ENCODE measurements around the gene GRK6. TPM values are rescaled to one million over a fixed set of nuclear protein-coding genes. Genes with fewer than 3 reads are reported as not detected.

GRK6 gene
- total RNA-seq, 1 experiment from 2014 or later = 75.2 TPM

GRCh38 chr5:177389241-177390169, 37.0 kb upstream of the GRK6 start:
- H3K4ac ChIP-seq (ENCODE audit: low read depth, low read length) = no peak overlapping the region
- no peaks in the 10 kb centered on the region; the same call in 1 of the 2 replicates for H3K27me3 ChIP-seq (ENCODE audit: insufficient read depth, low read length)
- no peak overlapping the region for H3K9ac ChIP-seq (ENCODE audit: extremely low read depth, insufficient read length, low read length)
- H2BK12ac ChIP-seq (ENCODE audit: insufficient read length, low read depth, low read length) = no peak overlapping the region
- no peak overlapping the region for H3K27ac Mint-ChIP-seq
- no peaks in the 10 kb centered on the region for H4K20me1 ChIP-seq (ENCODE audit: control insufficient read depth, insufficient read depth, insufficient read length)
- H3K23me2 ChIP-seq (ENCODE audit: insufficient read length, low read depth, low read length, poor library complexity, severe bottlenecking) = no peaks in the 10 kb centered on the region
- no peak overlapping the region for H3K4me3 Mint-ChIP-seq
- TF ChIP-seq, protein P1, sequence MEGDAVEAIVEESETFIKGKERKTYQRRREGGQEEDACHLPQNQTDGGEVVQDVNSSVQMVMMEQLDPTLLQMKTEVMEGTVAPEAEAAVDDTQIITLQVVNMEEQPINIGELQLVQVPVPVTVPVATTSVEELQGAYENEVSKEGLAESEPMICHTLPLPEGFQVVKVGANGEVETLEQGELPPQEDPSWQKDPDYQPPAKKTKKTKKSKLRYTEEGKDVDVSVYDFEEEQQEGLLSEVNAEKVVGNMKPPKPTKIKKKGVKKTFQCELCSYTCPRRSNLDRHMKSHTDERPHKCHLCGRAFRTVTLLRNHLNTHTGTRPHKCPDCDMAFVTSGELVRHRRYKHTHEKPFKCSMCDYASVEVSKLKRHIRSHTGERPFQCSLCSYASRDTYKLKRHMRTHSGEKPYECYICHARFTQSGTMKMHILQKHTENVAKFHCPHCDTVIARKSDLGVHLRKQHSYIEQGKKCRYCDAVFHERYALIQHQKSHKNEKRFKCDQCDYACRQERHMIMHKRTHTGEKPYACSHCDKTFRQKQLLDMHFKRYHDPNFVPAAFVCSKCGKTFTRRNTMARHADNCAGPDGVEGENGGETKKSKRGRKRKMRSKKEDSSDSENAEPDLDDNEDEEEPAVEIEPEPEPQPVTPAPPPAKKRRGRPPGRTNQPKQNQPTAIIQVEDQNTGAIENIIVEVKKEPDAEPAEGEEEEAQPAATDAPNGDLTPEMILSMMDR (conservative IDR thresholded peaks at IDR 0.05) = no peak
- no peak overlapping the region for H3K4me2 ChIP-seq (ENCODE audit: insufficient read depth, insufficient read length, low read length)
- peaks cover 21 to 28% of the 10 kb centered on the region in 2 experiments for H3K4me1 Mint-ChIP-seq
- peak; percentile 42 for DNase-seq
- no peaks in the 10 kb centered on the region for H3K9me3 Mint-ChIP-seq
- no peak overlapping the region for H4K5ac ChIP-seq (ENCODE audit: insufficient read length, low read depth, low read length)
- no peak overlapping the region for H4K8ac ChIP-seq (replicated peaks; ENCODE audit: insufficient read length, low read depth, low read length)
- H3K14ac ChIP-seq (ENCODE audit: insufficient read depth, low read length) = no peak overlapping the region
- H3K56ac ChIP-seq (ENCODE audit: insufficient read length, low read depth, low read length) = no peak overlapping the region
- H2BK20ac ChIP-seq (ENCODE audit: low read depth, low read length, poor library complexity, severe bottlenecking) = no peak overlapping the region
- no peak overlapping the region for H3T11ph ChIP-seq (ENCODE audit: low read length)
- no peaks in the 10 kb centered on the region for H3K79me2 ChIP-seq (ENCODE audit: insufficient read depth, low read length)
- no peaks in the 10 kb centered on the region for H3K36me3 Mint-ChIP-seq (ENCODE audit: insufficient read depth in 1 of 3, low read depth in 3 of 3)
- no peak overlapping the region for H2BK5ac ChIP-seq (ENCODE audit: insufficient read length, low read length)
- H2BK15ac ChIP-seq (ENCODE audit: low read depth, low read length) = no peak overlapping the region
- H2AK5ac ChIP-seq (ENCODE audit: insufficient read length, low read length) = no peak overlapping the region
- H3K9me3 ChIP-seq (ENCODE audit: control insufficient read depth, low read depth, low read length) = no peaks in the 10 kb centered on the region
- H3K23ac ChIP-seq (ENCODE audit: insufficient read length, low read depth, low read length) = no peak overlapping the region
- H3K18ac ChIP-seq (ENCODE audit: insufficient read length, low read depth, low read length) = no peak overlapping the region
- no peak overlapping the region for H2BK120ac ChIP-seq (ENCODE audit: low read depth, low read length, poor library complexity, severe bottlenecking)
- no peak overlapping the region for H4K91ac ChIP-seq (ENCODE audit: insufficient read length, low read depth, low read length)
- no peak overlapping the region for H3K27ac ChIP-seq (ENCODE audit: insufficient read length, low read depth, low read length)
- H3K27me3 Mint-ChIP-seq (ENCODE audit: low read depth) = peaks cover 59% of the 10 kb centered on the region
- WGBS (ENCODE audit: extremely low coverage, insufficient read length, low lambda C conversion rate) = no CpG with 5 or more reads among the region's 21 CpGs
- no peaks in the 10 kb centered on the region for H3K79me1 ChIP-seq (ENCODE audit: insufficient read depth, low read depth, low read length, poor library complexity, severe bottlenecking)
- H3K4me1 ChIP-seq (ENCODE audit: insufficient read depth, low read length) = no peaks in the 10 kb centered on the region
- no peak overlapping the region for H2AFZ ChIP-seq (ENCODE audit: low read length)
